SH-SY5Y (cell line): ENCODE results near the gene ZSCAN5B.

Source experiments
- GATA2 ChIP-seq: IDR thresholded peaks from 2 replicates; pipeline ENCODE4 v1.6.1; 2011; ENCODE audit warnings: mild to moderate bottlenecking, low read depth, low read length
- GATA3 ChIP-seq: IDR thresholded peaks from 2 replicates; pipeline ENCODE4 v1.6.1; 2011; ENCODE audit warnings: low read depth, mild to moderate bottlenecking, low read length, moderate library complexity

DNA sequence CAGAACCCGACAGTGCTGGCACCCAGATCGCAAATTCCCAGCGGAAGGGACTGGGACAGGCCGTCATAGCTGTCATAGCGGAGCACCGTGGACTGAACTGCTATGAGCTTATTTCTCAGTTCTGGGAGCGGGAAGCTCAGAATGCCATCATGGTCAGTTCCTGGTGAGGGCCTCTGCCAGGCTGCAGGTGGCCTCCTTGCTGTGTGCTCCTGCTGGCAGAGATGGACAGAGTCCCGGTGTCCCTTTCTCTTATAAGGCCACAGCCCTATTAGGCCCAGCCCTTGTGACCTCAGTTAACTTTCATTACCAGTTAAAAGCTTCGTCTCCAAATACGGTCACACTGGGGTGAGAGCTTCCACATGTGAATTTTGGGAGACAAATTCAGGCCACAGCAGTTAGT is 51.9 kb downstream of the ZSCAN5B start:
- no peak for TF ChIP-seq GATA2
- no peak for TF ChIP-seq GATA3
